Neutrophil (primary cell): ENCODE results near the gene GJB2.

Experiments used
- H3K27ac ChIP-seq: fragments of 200-600 bp; sonication (generic); 2 replicates; pipeline ENCODE4 v1.5.1; 2016; ENCODE audit warnings: mild to moderate bottlenecking, moderate library complexity
- H3K27me3 ChIP-seq: fragments of 200-600 bp; sonication (generic); 2 replicates; pipeline ENCODE4 v1.6.0; 2016; ENCODE audit warnings: mild to moderate bottlenecking
- H3K36me3 ChIP-seq: fragments of 200-600 bp; sonication (generic); 2 replicates; pipeline ENCODE4 v1.5.1; 2017
- H3K4me1 ChIP-seq, 2 experiments: fragments of 200-600 bp in 1 of 2; sonication (generic) in 1 of 2; 1 replicate in 1 of 2; 2 replicates in 1 of 2; pipeline versions ENCODE4 v1.5.1 to v1.6.1; 2013 to 2016; ENCODE audit warnings: low read depth in 1 of 2, low read length in 1 of 2, mild to moderate bottlenecking in 1 of 2, moderate library complexity in 1 of 2; ENCODE audit not compliant: control insufficient read depth in 1 of 2, insufficient read depth in 1 of 2
- H3K4me3 ChIP-seq, 2 experiments: fragments of 200-600 bp in 1 of 2; sonication (generic) in 1 of 2; 1 replicate in 1 of 2; 2 replicates in 1 of 2; pipeline ENCODE4 v1.5.1; 2013 to 2016; ENCODE audit warnings: low read depth in 1 of 2, low read length in 1 of 2, mild to moderate bottlenecking in 1 of 2, moderate library complexity in 1 of 2
- H3K9me3 ChIP-seq: fragments of 200-600 bp; sonication (generic); 2 replicates; pipeline ENCODE4 v1.5.1; 2016
- TF ChIP-seq, protein P1 (sequence below): fragments of 200-600 bp; sonication (generic); IDR thresholded peaks from 2 replicates; pipeline ENCODE4 v1.5.1; 2016; ENCODE audit warnings: antibody characterized with exemption

Gene GJB2

GRCh38 chr13:20219577-20219976, 26.8 kb upstream of the GJB2 start:
- Histone ChIP-seq H3K4me3 (no peak overlapping the region), H3K36me3 (no peaks in the 10 kb centered on the region), H3K9me3 (no peaks in the 10 kb centered on the region), H3K4me1 (peaks cover 39 to 54% of the 10 kb centered on the region in 2 experiments), H3K27me3 (peaks cover 16% of the 10 kb centered on the region), H3K27ac (peak overlapping the region; percentile 36)
- TF ChIP-seq, protein P1, sequence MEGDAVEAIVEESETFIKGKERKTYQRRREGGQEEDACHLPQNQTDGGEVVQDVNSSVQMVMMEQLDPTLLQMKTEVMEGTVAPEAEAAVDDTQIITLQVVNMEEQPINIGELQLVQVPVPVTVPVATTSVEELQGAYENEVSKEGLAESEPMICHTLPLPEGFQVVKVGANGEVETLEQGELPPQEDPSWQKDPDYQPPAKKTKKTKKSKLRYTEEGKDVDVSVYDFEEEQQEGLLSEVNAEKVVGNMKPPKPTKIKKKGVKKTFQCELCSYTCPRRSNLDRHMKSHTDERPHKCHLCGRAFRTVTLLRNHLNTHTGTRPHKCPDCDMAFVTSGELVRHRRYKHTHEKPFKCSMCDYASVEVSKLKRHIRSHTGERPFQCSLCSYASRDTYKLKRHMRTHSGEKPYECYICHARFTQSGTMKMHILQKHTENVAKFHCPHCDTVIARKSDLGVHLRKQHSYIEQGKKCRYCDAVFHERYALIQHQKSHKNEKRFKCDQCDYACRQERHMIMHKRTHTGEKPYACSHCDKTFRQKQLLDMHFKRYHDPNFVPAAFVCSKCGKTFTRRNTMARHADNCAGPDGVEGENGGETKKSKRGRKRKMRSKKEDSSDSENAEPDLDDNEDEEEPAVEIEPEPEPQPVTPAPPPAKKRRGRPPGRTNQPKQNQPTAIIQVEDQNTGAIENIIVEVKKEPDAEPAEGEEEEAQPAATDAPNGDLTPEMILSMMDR: no peak

DNA sequence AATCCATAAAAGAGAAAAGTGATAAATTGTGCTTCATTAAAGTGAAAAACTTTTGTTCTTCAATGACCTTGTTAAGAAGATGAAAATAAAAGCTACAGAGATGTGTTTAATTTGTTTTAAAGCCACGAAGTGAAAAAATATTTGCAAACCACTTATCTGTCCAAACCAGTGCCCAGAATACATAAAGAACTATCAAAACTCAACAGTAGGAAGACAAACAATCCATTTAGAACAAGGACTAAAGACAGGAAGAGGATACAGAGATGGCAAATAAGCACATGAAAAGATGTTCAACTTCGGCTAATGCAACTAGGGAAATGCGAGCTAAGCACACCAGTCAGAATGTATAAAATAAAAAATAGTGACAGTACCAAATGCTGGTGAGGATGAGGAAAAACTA, 24.4 kb upstream of the GJB2 start:
- H3K27ac ChIP-seq: no peak overlapping the region
- no peak overlapping the region for H3K4me3 ChIP-seq
- peaks cover 31 to 33% of the 10 kb centered on the region in 2 experiments for H3K4me1 ChIP-seq
- H3K27me3 ChIP-seq: peaks cover 16% of the 10 kb centered on the region
- H3K36me3 ChIP-seq: no peaks in the 10 kb centered on the region
- no peaks in the 10 kb centered on the region for H3K9me3 ChIP-seq
- TF ChIP-seq, protein P1: no peak

- TF ChIP-seq, protein P1: no peak
- Histone ChIP-seq H3K9me3 (no peaks in the 10 kb centered on the region), H3K27me3 (peaks cover 20% of the 10 kb centered on the region), H3K4me1 (peaks cover 0 to 8% of the 10 kb centered on the region in 2 experiments), H3K36me3 (no peaks in the 10 kb centered on the region), H3K4me3 (no peak overlapping the region), H3K27ac (no peak overlapping the region)
These were observed 17.2 kb upstream of the GJB2 start for GRCh38 chr13:20209948-20210347.

DNA sequence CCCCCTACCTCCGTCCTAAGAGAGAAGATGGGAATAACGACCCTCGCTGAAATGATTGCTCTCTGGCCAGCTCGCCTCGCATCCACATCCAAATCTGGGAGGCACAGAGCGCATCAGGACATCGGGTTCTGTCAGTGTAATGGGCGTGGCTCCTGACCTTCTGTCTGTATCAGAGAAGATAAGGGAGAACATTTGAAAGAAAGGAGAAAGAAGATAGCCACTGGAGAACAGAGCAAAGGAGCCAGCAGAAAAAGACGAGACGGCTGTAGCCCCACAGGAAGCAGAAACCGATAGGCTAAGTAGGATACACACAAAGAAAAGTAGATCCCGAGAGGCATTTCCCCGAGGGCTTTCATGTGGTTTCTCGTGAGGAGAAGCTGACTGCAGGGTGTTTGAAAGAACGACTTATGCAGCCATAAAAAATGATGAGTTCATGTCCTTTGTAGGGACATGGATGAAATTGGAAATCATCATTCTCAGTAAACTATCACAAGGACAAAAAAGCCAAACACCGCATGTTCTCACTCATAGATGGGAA, 14.0 kb upstream of the GJB2 start:
- Histone ChIP-seq H3K4me1 (no peaks in the 10 kb centered on the region), H3K27me3 (peaks cover 23% of the 10 kb centered on the region)
- TF ChIP-seq, protein P1: no peak

DNA sequence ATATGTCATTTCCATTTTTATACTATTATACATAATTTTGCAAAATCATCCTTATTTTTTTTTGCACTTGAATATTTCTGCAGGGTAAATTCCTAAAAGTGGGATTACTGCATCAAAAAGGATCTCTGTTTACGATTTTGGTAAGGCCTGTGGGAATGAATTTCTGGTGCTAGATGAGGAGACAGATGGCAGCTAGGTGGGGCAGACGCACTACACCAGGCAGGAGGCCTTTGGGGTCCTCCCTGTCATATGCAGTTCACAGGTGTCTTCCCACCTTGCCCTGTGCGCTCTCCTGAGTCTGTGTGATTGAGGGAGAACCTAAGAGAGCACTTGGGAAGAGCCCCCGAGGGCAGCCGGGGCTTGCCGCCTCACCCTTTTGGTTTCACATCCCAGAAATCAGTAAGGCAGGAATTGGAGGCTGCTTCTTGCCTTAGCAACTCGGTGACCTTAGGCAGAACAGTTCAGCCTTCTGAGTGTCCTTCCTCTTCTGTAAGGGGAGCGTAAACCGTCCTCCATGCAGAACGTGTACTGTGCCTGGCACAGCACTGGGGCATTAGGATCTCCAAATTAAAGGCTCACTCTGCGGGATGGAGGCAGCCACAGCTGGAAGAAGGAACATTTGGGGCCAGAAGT, 13.4 kb upstream of the GJB2 start:
- H3K4me3 ChIP-seq: no peak overlapping the region
- H3K27me3 ChIP-seq: peaks cover 23% of the 10 kb centered on the region
- H3K4me1 ChIP-seq: no peaks in the 10 kb centered on the region
- H3K36me3 ChIP-seq: no peaks in the 10 kb centered on the region
- TF ChIP-seq, protein P1: no peak
- no peak overlapping the region for H3K27ac ChIP-seq
- H3K9me3 ChIP-seq: no peaks in the 10 kb centered on the region

More for the DNA sequence above, 14.0 kb upstream of the GJB2 start:
- no peak overlapping the region for H3K4me3 ChIP-seq
- no peaks in the 10 kb centered on the region for H3K36me3 ChIP-seq
- H3K27ac ChIP-seq: no peak overlapping the region
- no peaks in the 10 kb centered on the region for H3K9me3 ChIP-seq
